Pancreas (tissue), 10 donors: ENCODE measurements around the gene DOCK1. TPM values are rescaled to one million over a fixed set of nuclear protein-coding genes. Genes with fewer than 3 reads are reported as not detected.

Experiments used
- ATAC-seq, 4 donors: fragments of 200-7000 bp; cut with Tn5 transposase; one replicate each; pipeline versions ENCODE4 v1.8.0 to v1.9.1; 2020; ENCODE audit warnings: mild to moderate bottlenecking in 4 of 4, moderate library complexity in 4 of 4
- DNase-seq, 6 donors: peaks; one replicate each; pipeline ENCODE4 v3.0.0-alpha.2; 2020
- FAIRE-seq: peaks from 2 replicates; lab custom pipeline; 2012; peaks lifted over from hg19 to GRCh38; lab: Jason Lieb, UNC
- H3K27ac ChIP-seq, 4 donors: fragments of 200-600 bp; sonication (generic); 1 replicate in 3 of 4; 2 replicates in 1 of 4; pipeline versions ENCODE4 v1.5.0 to v1.8.0; 2020
- H3K27me3 ChIP-seq, 4 donors: fragments of 200-600 bp; one replicate each; pipeline ENCODE4 v1.8.0; 2021
- H3K36me3 ChIP-seq, 3 donors: fragments of 200-600 bp; sonication (generic) in 1 of 3; one replicate each; pipeline versions ENCODE4 v1.5.0 to v1.8.0; 2020 to 2021
- H3K4me1 ChIP-seq, 3 donors: fragments of 200-600 bp; one replicate each; pipeline ENCODE4 v1.8.0; 2021
- H3K4me3 ChIP-seq, 4 donors: fragments of 200-600 bp; sonication (generic) in 2 of 4; one replicate each; pipeline versions ENCODE4 v1.5.0 to v1.8.0; 2020 to 2021
- H3K9me3 ChIP-seq, 4 donors: fragments of 200-600 bp; one replicate each; pipeline ENCODE4 v1.8.0; 2021
- CTCF ChIP-seq, 4 donors: fragments of 200-600 bp; sonication (generic) in 3 of 4; IDR thresholded peaks; one replicate each; pipeline versions ENCODE4 v1.5.0 to v1.8.0; 2021; ENCODE audit warnings: antibody characterized with exemption in 4 of 4
- WGBS, 2 donors: extraction: QIAGEN DNeasy Blood & Tissue Kit; methylation state at CpG; one replicate each; pipeline ENCODE4 v1.1.7; 2013; 5-methylcytosine and 5-hydroxymethylcytosine counted together
- intact Hi-C, 3 donors: fragments of 100-400 bp; cut with DNase I; formaldehyde crosslinking; loops; one replicate each; pipeline versions ENCODE4 v1.11.1 to v1.14.2; 2022
- polyA plus RNA-seq, 2 donors: library from polyadenylated mRNA; stranded (reverse); fragments of 200-250 nt; gene quantifications; one replicate each; pipeline ENCODE4 v1.2.3, GENCODE V29; 2013
- total RNA-seq, 6 donors: library from RNA; stranded (reverse); fragmentation: NEBNext Ultra II Directional in 4 of 6; extraction: Animal tissue kit (Norgen Biotek cat#: 25700) in 4 of 6; gene quantifications; one replicate each; pipeline versions ENCODE4 v1.2.1 to v1.2.4, GENCODE V29; 2021 to 2023
- donor health status: healthy with polysubstance abuse.
- donor health status: DM: no; HTN: no; CAD: no; lungs with moderate emphysema.
- donor health status: DM: no; HTN: no; CAD: no.
- donor health status: control.
- donor health status: control.
- donor health status: Bipolar disorder and iron deficiency.
- donor health status: DM: yes; HTN: yes; CAD: no.
- donor health status: DM: no; HTN: no; CAD: no.
- donor health status: DM: no; HTN: no; CAD: no.
- donor health status: DM: yes; HTN: yes; CAD: no.

Gene DOCK1
- total and polyA plus RNA-seq, 8 donors: 12.1 to 38.6 (median 24.2) TPM

- Histone ChIP-seq H3K4me1 (no peaks in the 10 kb centered on the region), H3K27ac (no peak overlapping the region), H3K27me3 (peaks cover 0 to 4% (median 0%) of the 10 kb centered on the region in 4 donors), H3K36me3 (no peaks in the 10 kb centered on the region), H3K9me3 (no peaks in the 10 kb centered on the region), H3K4me3 (no peak overlapping the region)
- ATAC-seq (no peak), DNase-seq (no peak), FAIRE-seq (no peak)
- no peak for TF ChIP-seq CTCF (IDR thresholded peaks at IDR 0.05)
- intact Hi-C loops: no loop called here
- 70 to 85% methylated on average over 10 of the region's 10 CpGs for WGBS, 2 donors
Measured at GRCh38 chr10:127497685-127498084, 592.5 kb downstream of the DOCK1 start.

GRCh38 chr10:127498087-127498486 is 592.9 kb downstream of the DOCK1 start:
- FAIRE-seq (no peak), ATAC-seq (no peak)
- no peaks in the 10 kb centered on the region for H3K4me1 ChIP-seq

GRCh38 chr10:127500127-127500526 is 594.9 kb downstream of the DOCK1 start:
- DNase-seq (no peak), FAIRE-seq (no peak), ATAC-seq (no peak)
- no peaks in the 10 kb centered on the region for H3K9me3 ChIP-seq
- TF ChIP-seq CTCF (IDR thresholded peaks at IDR 0.05): no peak
- H3K4me1 ChIP-seq: no peaks in the 10 kb centered on the region
- intact Hi-C loops: no loop called here
- H3K4me3 ChIP-seq: no peak overlapping the region
- 48 to 63% methylated on average over 8 of the region's 8 CpGs for WGBS, 2 donors
- H3K36me3 ChIP-seq: no peaks in the 10 kb centered on the region
- peaks cover 0 to 4% (median 0%) of the 10 kb centered on the region in 4 donors for H3K27me3 ChIP-seq
- H3K27ac ChIP-seq: no peak overlapping the region

More at GRCh38 chr10:127498087-127498486, 592.9 kb downstream of the DOCK1 start:
- H3K27ac ChIP-seq: no peak overlapping the region
- DNase-seq: no peak
- no peak for TF ChIP-seq CTCF (IDR thresholded peaks at IDR 0.05)
- H3K9me3 ChIP-seq: no peaks in the 10 kb centered on the region
- peaks cover 0 to 4% (median 0%) of the 10 kb centered on the region in 4 donors for H3K27me3 ChIP-seq
- H3K36me3 ChIP-seq: no peaks in the 10 kb centered on the region
- WGBS, 2 donors: 74 to 83% methylated on average over 14 of the region's 14 CpGs
- intact Hi-C loops: no loop called here
- H3K4me3 ChIP-seq: no peak overlapping the region

Other genes starting within 250 kb of the DOCK1 start
- under 1 TPM in 3 of 6 donors, not detected in 3; 0.32 to 0.64 (median 0.47) TPM for gene C10orf90, start 234.7 kb upstream of the DOCK1 start, total RNA-seq
- gene C10orf90, start 234.7 kb upstream of the DOCK1 start, polyA plus RNA-seq: not detected